GM10248 (cell line): Measurements from ENCODE around the gene TIMM29.

ENCODE experiments used
- CTCF ChIA-PET: fragments of 300-600 bp; sonication (Branson Sonifier 250); formaldehyde crosslinking; extraction: SDS; loops from one replicate; lab custom pipeline; 2021; ENCODE audit warnings: antibody characterized with exemption; lab: Yijun Ruan, JAX
- POLR2A ChIA-PET: fragments of 350-650 bp; sonication (Branson Sonifier 250); formaldehyde crosslinking; extraction: SDS; loops from one replicate; lab custom pipeline; 2020; ENCODE audit warnings: antibody characterized with exemption; lab: Yijun Ruan, JAX
- DNase-seq: peaks from one replicate; pipeline ENCODE4 v3.0.0; 2012; ENCODE audit errors: extremely low spot score
- CTCF ChIP-seq: IDR thresholded peaks from 2 replicates; pipeline ENCODE4 v1.5.1; 2012; ENCODE audit warnings: mild to moderate bottlenecking, low read depth; ENCODE audit errors: extremely low read depth, missing control alignments, control extremely low read depth

The TIMM29 gene

GRCh38 chr19:10921910-10922637, 6.5 kb upstream of the TIMM29 start:
- DNase-seq = no peak
- ChIA-PET CTCF (interaction anchor here (1.0 to 1.2 kb wide), 2 partner anchors 15 to 20 kb away, joined by 3 to 4 read pairs; no protein-coding TSS in a partner anchor), POLR2A (no interaction called here)
- no peak for TF ChIP-seq CTCF

DNA sequence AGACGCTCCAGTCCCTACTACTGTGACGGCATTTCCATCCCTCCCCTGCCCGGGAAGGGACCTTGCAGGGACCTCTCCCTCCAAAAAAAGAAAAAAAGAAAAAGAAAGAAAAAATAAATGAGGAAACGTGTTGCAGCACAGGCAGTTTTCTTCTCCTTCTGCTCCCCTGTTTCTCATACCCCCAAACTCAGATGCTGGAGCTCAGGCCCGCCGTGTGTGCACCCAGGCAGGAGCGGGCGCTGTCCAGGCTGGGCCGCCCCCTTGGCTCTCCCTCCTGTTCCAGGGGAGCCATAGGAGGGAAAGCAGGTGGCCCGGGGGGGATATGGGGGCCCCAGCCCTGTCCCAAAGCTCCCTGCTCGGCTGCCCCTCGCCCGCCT, 6.0 kb upstream of the TIMM29 start:
- DNase-seq = no peak
- POLR2A ChIA-PET = no interaction called here
- no peak for TF ChIP-seq CTCF
- CTCF ChIA-PET = interaction anchor here (1.0 to 1.2 kb wide), 2 partner anchors 15 to 19 kb away, joined by 3 to 4 read pairs; no protein-coding TSS in a partner anchor

GRCh38 chr19:10923260-10924112, 5.1 kb upstream of the TIMM29 start:
- ChIA-PET CTCF (interaction anchor here (1.0 to 2.7 kb wide), 2 partner anchors 12 to 18 kb away, joined by 4 to 16 read pairs; no protein-coding TSS in a partner anchor), POLR2A (no interaction called here)
- no peak for DNase-seq

GRCh38 chr19:10924597-10924996, 4.0 kb upstream of the TIMM29 start:
- ChIA-PET CTCF (interaction anchor here (2.7 kb wide), 1 partner anchor 11 kb away, joined by 16 read pairs; no protein-coding TSS in a partner anchor), POLR2A (no interaction called here)
- TF ChIP-seq CTCF = no peak
- no peak for DNase-seq

More at GRCh38 chr19:10923260-10924112, 5.1 kb upstream of the TIMM29 start:
- no peak for TF ChIP-seq CTCF

DNA sequence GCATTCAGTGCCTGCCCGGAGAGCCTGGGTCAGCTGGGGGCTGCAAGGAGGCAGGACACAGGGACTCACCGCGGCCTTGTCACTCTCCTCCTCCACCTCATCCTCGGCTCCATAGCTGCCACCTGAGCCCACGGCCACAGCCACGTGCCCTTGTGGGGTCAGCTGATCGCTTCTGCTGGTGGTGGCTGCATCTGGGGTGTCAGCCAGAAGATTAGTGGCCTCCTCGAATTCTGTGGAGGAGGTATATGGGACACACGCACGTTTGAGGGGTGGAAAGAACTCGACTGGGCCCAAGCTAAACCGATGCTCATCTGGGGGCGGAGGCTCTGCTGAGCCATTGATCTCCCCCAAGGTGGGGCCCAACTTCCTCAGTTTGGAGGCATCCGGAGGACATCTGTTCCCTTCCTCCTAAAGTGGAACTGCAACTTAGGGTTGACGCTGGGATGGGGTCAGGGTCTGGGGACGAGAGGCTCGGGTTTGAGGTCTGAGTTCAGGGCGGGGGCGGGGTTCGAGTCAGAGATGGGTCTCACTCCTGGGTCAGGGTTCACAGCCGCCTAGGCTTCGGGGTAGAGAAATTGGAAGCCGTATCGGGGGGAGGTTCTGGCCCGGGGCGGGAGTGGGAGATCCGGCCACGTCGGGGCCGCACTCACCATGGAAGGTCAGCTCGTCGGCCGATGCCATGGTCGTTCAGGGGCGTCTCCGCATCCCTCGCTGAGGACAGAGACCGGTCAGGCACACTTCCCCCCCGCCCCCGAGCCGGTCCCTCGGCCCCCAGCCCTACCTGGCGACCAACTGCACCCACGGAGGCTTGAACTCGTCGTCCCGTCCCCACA, 665 bp upstream of the TIMM29 start:
- TF ChIP-seq CTCF = no peak
- no peak for DNase-seq
- POLR2A ChIA-PET = interaction anchor here (1.6 kb wide), 1 partner anchor 10 kb away, joined by 3 read pairs; no protein-coding TSS in a partner anchor
- CTCF ChIA-PET = interaction anchor here (1.5 to 1.8 kb wide), 2 partner anchors 15 to 57 kb away, joined by 3 to 7 read pairs; no protein-coding TSS in a partner anchor

GRCh38 chr19:10929402-10929794, 787 bp downstream of the TIMM29 start:
- DNase-seq = no peak
- CTCF ChIA-PET = interaction anchor here (1.1 to 5.1 kb wide), 2 partner anchors 13 to 58 kb away, joined by 3 to 38 read pairs; no protein-coding TSS in a partner anchor
- no peak for TF ChIP-seq CTCF
- POLR2A ChIA-PET = no interaction called here
